ENCODE measurements around the gene MEGF9.
A peak's percentile ranks its signal among the peaks of the same experiment; 100 is the strongest.
"Not testable (repeated sequence)": the region's sequence is repeated elsewhere in the genome, so short reads cannot be mapped to it uniquely, and the experiment has no call there.

The MEGF9 gene

GRCh38 chr9:120714088-120714845 is at the start of gene MEGF9:
TSS of gene MEGF9 (minus strand) at chr9:120714470. CDS start at chr9:120714358, 112 bp downstream.
- peak; percentile 89 for DNase-seq

DNA sequence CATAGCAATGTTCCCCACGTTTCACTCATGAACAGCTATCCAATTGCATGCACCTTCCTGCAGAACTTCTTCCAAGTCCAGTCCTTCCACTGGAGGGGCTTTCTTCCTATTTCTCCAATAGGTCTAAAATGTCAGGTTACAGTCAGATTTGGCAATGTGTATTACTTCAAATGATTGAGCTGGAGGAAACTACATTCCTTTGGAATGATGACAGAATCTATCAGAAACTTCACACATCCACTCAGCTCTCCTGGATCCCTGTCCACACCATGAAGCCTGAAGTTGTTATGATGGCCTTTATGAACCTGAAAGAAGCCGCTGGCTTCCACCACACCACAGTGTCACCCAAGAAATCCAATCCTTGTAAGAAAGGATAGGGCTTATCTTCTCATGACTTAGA is 46.7 kb upstream of the MEGF9 start:
- DNase-seq = no peak

- no peak for DNase-seq
These were observed 45.6 kb upstream of the MEGF9 start for GRCh38 chr9:120759755-120760400.

GRCh38 chr9:120758544-120758943 is 44.3 kb upstream of the MEGF9 start:
- DNase-seq = no peak

DNA sequence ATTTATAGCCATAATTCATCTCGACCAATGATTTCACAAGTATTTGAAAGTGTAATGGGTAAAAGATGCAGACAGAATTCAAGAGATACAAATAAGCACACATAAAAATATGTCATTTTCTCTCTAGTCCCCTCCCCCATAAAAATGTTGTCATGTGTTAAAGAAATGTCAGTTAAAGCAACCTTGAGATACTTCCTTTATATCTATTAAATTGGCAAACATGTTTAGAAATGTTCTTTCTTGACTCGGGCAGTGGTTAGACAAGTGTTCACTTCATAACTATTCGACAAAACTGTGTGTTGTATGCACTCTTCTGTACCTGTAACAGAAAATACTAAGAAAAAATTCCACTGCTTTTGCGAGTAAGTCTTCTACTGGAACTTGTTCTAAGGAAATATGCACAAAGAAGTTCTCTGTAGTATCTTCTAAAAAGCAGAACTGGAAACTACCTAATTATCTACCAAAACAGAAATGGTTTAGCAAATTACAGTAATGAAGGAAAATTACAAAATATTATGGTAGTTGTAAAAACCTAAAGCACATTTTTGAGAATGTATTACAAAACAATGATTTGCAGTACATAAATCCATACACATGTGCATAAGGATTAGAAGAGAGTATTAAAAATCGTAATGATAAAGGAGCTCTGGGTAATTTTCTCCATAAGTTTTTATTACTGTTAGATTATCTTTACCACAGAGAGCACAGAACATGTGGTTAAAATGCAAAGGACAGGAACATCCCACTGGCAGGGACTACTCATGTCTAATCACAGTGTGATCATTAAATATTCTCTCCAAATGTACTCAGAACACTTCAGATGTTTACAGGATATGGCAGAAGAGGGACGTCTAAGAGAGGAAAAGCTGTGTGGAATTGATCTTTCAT is 43.0 kb upstream of the MEGF9 start:
- no peak for DNase-seq

DNA sequence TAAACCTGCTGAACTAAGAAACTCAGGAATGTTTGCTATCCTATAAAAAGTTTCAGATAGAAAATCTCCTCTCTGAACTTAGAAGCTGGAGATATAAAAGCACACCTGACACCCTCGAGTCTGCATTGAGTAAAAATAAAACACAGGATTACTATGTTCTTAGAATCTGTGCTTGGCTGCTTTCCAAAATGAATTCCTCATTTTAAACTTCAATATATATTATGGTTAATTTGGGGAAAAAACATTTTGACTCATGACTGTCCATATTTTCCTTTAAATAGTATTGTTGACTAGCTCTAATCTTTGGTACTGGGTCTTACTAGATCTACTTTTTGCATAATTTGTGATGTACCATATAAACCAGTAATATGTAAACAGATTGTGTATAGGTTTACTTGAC is 42.3 kb upstream of the MEGF9 start:
- DNase-seq = no peak

- no peak for DNase-seq
These were observed 41.7 kb upstream of the MEGF9 start for GRCh38 chr9:120755810-120756434.

DNA sequence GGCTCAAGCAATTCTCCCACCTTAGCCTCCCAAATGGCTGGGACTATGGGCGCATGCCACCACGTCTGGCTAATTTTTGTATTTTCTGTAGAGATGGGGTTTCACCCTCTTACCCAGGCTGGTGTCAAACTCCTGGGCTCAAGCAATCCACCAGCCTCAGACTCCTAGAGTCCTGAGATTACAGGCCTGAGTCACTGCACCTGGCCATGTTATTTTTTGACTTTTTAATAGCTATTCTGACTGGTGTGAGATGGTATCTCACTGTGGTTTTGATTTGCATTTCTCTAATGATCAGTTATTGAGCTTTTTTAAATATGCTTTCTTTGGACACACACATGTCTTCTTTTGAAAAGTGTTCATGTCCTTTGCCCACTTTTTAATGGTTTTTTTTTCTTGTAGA is 40.8 kb upstream of the MEGF9 start:
- DNase-seq = no peak

DNA sequence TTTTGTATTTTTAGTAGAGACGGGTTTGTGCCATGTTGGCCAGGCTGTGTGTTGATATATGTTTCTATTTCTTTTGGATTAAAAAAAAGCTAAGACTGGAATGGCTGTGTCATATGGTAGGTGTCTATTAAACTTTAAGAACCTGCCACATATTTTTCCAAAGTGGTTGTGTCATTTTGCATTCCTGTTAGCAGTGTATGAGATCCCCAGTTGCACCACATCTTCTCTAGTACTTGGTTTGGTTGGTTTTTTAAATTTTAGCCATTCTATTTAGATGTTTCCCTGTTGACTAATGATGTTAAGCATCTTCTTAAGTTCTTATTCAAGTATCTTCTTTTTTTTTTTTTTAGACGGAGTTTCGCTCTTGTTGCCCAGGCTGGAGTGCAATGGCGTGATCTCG is 36.2 kb upstream of the MEGF9 start:
- no peak for DNase-seq

GRCh38 chr9:120746366-120746765 is 32.1 kb upstream of the MEGF9 start:
- DNase-seq = not testable (repeated sequence)

DNA sequence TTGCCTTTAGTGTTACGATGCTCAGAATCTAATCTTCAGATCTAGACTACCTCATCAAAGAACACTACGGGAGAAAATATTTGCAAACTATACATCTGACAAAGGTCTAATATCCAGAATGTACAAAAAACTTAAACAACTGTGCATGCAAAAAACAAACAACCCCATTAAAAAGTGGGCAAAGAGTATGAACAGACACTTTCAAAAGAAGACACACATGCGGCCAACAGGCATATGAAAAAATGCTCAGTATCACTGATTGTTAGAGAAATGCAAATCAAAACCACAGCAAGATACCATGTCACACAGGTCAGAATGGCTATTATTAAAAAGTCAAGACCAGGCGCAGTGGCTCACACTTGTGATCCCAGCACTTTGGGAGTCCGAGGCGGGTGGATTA is 31.0 kb upstream of the MEGF9 start:
- DNase-seq = no peak

DNA sequence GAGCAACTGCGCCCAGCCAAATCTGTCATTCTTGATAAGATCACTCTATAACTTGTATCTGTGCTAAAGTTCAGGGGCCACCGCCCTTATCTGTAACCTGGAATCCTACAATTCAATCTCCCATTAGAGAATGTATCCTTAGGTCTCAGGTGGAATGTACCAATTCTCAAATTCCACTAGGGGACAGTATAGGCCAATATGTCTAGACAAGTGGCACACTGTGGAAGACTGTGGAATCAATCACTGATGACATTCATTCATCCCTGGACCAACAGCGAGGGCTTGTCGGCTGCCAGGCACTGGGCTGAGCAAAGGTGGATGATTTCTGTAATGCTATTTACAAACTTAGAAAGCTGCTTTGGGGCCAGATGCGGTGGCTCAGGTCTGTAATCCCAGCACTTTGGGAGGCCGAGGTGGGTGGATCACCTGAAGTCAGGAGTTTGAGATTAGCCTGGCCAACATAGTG is 28.7 kb upstream of the MEGF9 start:
- DNase-seq = no peak

DNA sequence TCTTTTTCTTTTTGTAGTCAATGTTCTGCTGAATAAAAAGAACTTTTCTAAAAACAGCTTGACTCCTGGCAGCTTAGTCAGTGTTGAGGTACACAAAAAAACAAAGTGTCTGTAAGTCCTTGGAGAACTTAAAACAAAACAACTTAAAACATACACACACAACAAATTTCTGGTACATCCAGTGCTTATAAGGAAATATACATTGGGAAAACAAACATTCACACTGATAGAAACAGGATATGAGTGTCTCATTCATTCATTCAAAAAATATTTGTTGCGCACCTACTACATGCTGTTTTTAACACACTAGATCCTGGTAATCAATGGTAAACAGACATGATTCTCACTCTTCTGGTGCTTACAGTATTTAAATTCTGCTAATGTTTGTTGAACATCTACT is 27.4 kb upstream of the MEGF9 start:
- DNase-seq = no peak

GRCh38 chr9:120741191-120741590 is 26.9 kb upstream of the MEGF9 start:
- DNase-seq = no peak

- no peak for DNase-seq
These were observed 25.9 kb upstream of the MEGF9 start for GRCh38 chr9:120740132-120740531.

- no peak for DNase-seq
These were observed 23.3 kb upstream of the MEGF9 start for GRCh38 chr9:120737416-120738165.

- no peak for DNase-seq
These were observed 22.6 kb upstream of the MEGF9 start for GRCh38 chr9:120736881-120737280.

GRCh38 chr9:120735415-120736126 is 21.3 kb upstream of the MEGF9 start:
- DNase-seq = no peak

DNA sequence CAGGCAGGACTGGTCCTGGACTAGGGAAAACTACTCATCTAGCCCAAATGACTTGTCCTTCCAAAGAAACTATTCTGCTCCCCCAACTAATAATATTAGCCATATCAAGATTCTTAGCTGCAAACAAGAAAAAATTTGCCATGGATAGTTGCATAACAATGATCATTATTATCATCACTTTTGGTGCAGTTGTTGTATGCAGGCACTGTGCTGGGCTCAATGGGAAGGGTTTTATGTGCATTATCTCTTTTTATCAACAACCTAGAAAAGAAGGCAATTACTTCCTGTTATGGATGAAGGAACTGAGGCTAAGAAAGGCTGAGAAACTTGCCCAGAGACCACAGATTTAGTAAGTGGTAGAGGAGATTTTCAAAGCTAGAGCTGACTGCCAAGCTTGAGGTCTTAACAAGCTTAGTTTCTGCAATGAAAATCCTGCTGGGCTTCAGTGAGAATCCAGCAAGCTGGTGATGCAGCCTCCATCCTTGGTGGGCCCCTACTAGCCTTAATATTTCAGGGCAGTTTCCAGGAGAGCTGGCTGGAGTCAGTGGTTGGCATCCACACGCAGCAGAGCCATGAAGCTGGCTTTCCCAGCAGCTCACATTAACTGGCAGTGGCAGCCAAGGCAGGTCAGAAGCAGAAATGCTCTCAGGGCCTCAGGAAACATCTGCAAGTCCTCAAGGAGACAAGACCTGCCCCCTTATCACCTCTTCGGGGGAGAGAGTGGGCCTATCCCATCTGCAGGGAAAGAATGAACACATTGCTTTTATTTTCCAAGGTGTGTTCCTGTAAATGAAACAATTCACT is 20.5 kb upstream of the MEGF9 start:
- DNase-seq = no peak

DNA sequence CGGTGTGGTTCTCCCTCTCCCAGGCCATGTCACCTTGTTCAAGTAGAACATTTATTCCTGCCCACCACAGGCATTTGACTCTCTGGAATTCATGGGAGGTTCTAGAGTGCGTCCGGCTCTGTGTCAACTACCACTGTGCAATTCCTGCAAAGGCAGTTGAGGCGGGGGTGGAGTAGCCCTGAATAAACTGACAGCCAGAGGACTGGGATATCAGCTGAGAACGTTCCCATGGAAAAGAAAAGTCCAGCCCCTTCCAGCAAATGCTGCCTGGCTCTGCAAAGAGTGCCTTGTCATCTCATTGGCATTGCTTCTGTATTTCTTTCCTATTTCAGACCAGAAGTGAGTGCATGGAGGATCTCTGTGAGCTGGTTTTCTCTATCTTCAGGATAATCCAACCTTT is 18.9 kb upstream of the MEGF9 start:
- no peak for DNase-seq
